KOPT-K1 (cell line): ENCODE measurements around the gene ACTN3.
"Not testable (repeated sequence)": the region's sequence is repeated elsewhere in the genome, so short reads cannot be mapped to it uniquely, and the experiment has no call there.

Experiments used
- H3K27ac ChIP-seq: fragments of 200-600 bp; sonication (generic); 2 replicates; pipeline ENCODE4 v1.5.1; 2016; ENCODE audit warnings: antibody characterized with exemption, mild to moderate bottlenecking, low read depth, low read length; ENCODE audit not compliant: poor library complexity, severe bottlenecking
- H3K36me3 ChIP-seq: fragments of 200-600 bp; sonication (generic); 2 replicates; pipeline ENCODE4 v1.5.1; 2017; ENCODE audit warnings: antibody characterized with exemption, mild to moderate bottlenecking, low read length, moderate library complexity; ENCODE audit not compliant: insufficient read depth
- H3K9me3 ChIP-seq: fragments of 200-600 bp; sonication (generic); 2 replicates; pipeline ENCODE4 v1.5.1; 2017; ENCODE audit warnings: antibody characterized with exemption, low read length, mild to moderate bottlenecking; ENCODE audit not compliant: insufficient read depth, poor library complexity, severe bottlenecking

ACTN3 gene

GRCh38 chr11:66568124-66568916, 21.6 kb downstream of the ACTN3 start, which contains the start of gene CTSF:
Gene CTSF, minus strand, starts transcription at chr11:66568606. Its CDS starts 120 bp downstream, at chr11:66568486.
- Histone ChIP-seq H3K9me3 (no peaks in the 10 kb centered on the region), H3K36me3 (no peaks in the 10 kb centered on the region), H3K27ac (no peak within 1 kb of the TSS)

- no peaks in the 10 kb centered on the region for H3K9me3 ChIP-seq
- H3K36me3 ChIP-seq: no peaks in the 10 kb centered on the region
- H3K27ac ChIP-seq: no peak overlapping the region
These were observed 22.4 kb downstream of the ACTN3 start for GRCh38 chr11:66569076-66569475.

- Histone ChIP-seq H3K9me3 (no peaks in the 10 kb centered on the region), H3K36me3 (no peaks in the 10 kb centered on the region), H3K27ac (no peak overlapping the region)
These were observed 23.6 kb downstream of the ACTN3 start for GRCh38 chr11:66570079-66570849.

- no peak overlapping the region for H3K27ac ChIP-seq
- H3K9me3 ChIP-seq: no peaks in the 10 kb centered on the region
- no peaks in the 10 kb centered on the region for H3K36me3 ChIP-seq
These were observed 24.1 kb downstream of the ACTN3 start for GRCh38 chr11:66570850-66571180.

- no peak overlapping the region for H3K27ac ChIP-seq
- peaks cover 12% of the 10 kb centered on the region for H3K9me3 ChIP-seq
- no peaks in the 10 kb centered on the region for H3K36me3 ChIP-seq
These were observed 32.4 kb downstream of the ACTN3 start for GRCh38 chr11:66579017-66579606.

- H3K27ac ChIP-seq: no peak overlapping the region
- no peaks in the 10 kb centered on the region for H3K36me3 ChIP-seq
- peaks cover 12% of the 10 kb centered on the region for H3K9me3 ChIP-seq
These were observed 34.1 kb downstream of the ACTN3 start for GRCh38 chr11:66580803-66581202.

- H3K27ac ChIP-seq: no peak overlapping the region
- H3K9me3 ChIP-seq: peaks cover 12% of the 10 kb centered on the region
These were observed 34.6 kb downstream of the ACTN3 start for GRCh38 chr11:66581261-66581660.

GRCh38 chr11:66582565-66583147, 36.0 kb downstream of the ACTN3 start:
- not testable (repeated sequence) for H3K27ac ChIP-seq, H3K36me3 ChIP-seq
- H3K9me3 ChIP-seq: peaks cover 12% of the 10 kb centered on the region

More at GRCh38 chr11:66581261-66581660, 34.6 kb downstream of the ACTN3 start:
- H3K36me3 ChIP-seq: no peaks in the 10 kb centered on the region

- not testable (repeated sequence) for H3K27ac ChIP-seq, H3K36me3 ChIP-seq
- peaks cover 12% of the 10 kb centered on the region for H3K9me3 ChIP-seq
These were observed 38.7 kb downstream of the ACTN3 start for GRCh38 chr11:66585447-66585846.

- Histone ChIP-seq H3K9me3 (peaks cover 12% of the 10 kb centered on the region), H3K27ac (no peak overlapping the region), H3K36me3 (no peaks in the 10 kb centered on the region)
These were observed 39.4 kb downstream of the ACTN3 start for GRCh38 chr11:66586136-66586535.

- H3K27ac ChIP-seq, H3K9me3 ChIP-seq, H3K36me3 ChIP-seq: not testable (repeated sequence)
These were observed 42.6 kb downstream of the ACTN3 start for GRCh38 chr11:66589315-66589714.

GRCh38 chr11:66589996-66590675, 43.4 kb downstream of the ACTN3 start:
- no peak overlapping the region for H3K27ac ChIP-seq
- H3K36me3 ChIP-seq: no peaks in the 10 kb centered on the region
- H3K9me3 ChIP-seq: no peaks in the 10 kb centered on the region

GRCh38 chr11:66591175-66591574, 44.5 kb downstream of the ACTN3 start:
- H3K36me3 ChIP-seq: no peaks in the 10 kb centered on the region
- H3K9me3 ChIP-seq: no peaks in the 10 kb centered on the region

GRCh38 chr11:66592457-66593302, 46.0 kb downstream of the ACTN3 start, which contains the start of the genes CCDC87 and CCS:
Gene CCDC87, minus strand, starts transcription at chr11:66593063. Its CDS starts 48 bp downstream, at chr11:66593015.
Gene CCS, plus strand, starts transcription at chr11:66593185. Its CDS starts 77 bp downstream, at chr11:66593262.
- Histone ChIP-seq H3K9me3 (no peaks in the 10 kb centered on the region), H3K36me3 (no peaks in the 10 kb centered on the region), H3K27ac (peak within 1 kb of the TSS; percentile 67)

More at GRCh38 chr11:66591175-66591574, 44.5 kb downstream of the ACTN3 start:
- H3K27ac ChIP-seq: no peak overlapping the region
